SHP77 (cell line): ENCODE measurements around the gene KCTD3.

Experiments used
- DNase-seq, 2 experiments: peaks; one replicate each; lab custom pipeline; 2025; lab: John Stamatoyannopoulos, UW

The KCTD3 gene

GRCh38 chr1:215606564-215607168, 39.6 kb downstream of the KCTD3 start:
- no peak for DNase-seq

- DNase-seq: no peak
Measured at GRCh38 chr1:215607412-215607811, 40.3 kb downstream of the KCTD3 start.

- no peak for DNase-seq
Measured at GRCh38 chr1:215608646-215609045, 41.5 kb downstream of the KCTD3 start.

GRCh38 chr1:215612391-215612790, 45.3 kb downstream of the KCTD3 start:
- DNase-seq: no peak

- DNase-seq: no peak
Measured at GRCh38 chr1:215617979-215618378, 50.9 kb downstream of the KCTD3 start.

- DNase-seq: no peak
Measured at GRCh38 chr1:215623162-215623561, 56.1 kb downstream of the KCTD3 start.

- DNase-seq: no peak
Measured at GRCh38 chr1:215625949-215626348, 58.8 kb downstream of the KCTD3 start.

- DNase-seq: no peak
Measured at GRCh38 chr1:215631040-215631439, 63.9 kb downstream of the KCTD3 start.

- peak in 1 of 2 experiments; percentile 37 for DNase-seq
Measured at GRCh38 chr1:215631489-215631888, 64.4 kb downstream of the KCTD3 start.

- DNase-seq: no peak
Measured at GRCh38 chr1:215635827-215636226, 68.7 kb downstream of the KCTD3 start.

GRCh38 chr1:215636258-215636965, 69.3 kb downstream of the KCTD3 start:
- no peak for DNase-seq

- DNase-seq: no peak
Measured at GRCh38 chr1:215637041-215637573, 70.0 kb downstream of the KCTD3 start.

- no peak for DNase-seq
Measured at GRCh38 chr1:215640429-215641148, 73.5 kb downstream of the KCTD3 start.

- no peak for DNase-seq
Measured at GRCh38 chr1:215643592-215644321, 76.7 kb downstream of the KCTD3 start.

GRCh38 chr1:215645182-215645581, 78.1 kb downstream of the KCTD3 start:
- DNase-seq: no peak

- DNase-seq: no peak
Measured at GRCh38 chr1:215645861-215646260, 78.8 kb downstream of the KCTD3 start.

GRCh38 chr1:215647738-215648137, 80.6 kb downstream of the KCTD3 start:
- no peak for DNase-seq

GRCh38 chr1:215648957-215649356, 81.9 kb downstream of the KCTD3 start:
- DNase-seq: no peak

GRCh38 chr1:215650446-215651149, 83.5 kb downstream of the KCTD3 start:
- DNase-seq: no peak

- DNase-seq: no peak
Measured at GRCh38 chr1:215651867-215652266, 84.8 kb downstream of the KCTD3 start.

GRCh38 chr1:215652371-215652770, 85.3 kb downstream of the KCTD3 start:
- no peak for DNase-seq

- DNase-seq: no peak
Measured at GRCh38 chr1:215657047-215657446, 89.9 kb downstream of the KCTD3 start.
